NCI-H1694 treated with DMSO at 0.1 percent for 48 hours (cell line): ENCODE data around the gene CIB2.
A peak's percentile ranks its signal among the peaks of the same experiment; 100 is the strongest.

Experiments
- DNase-seq: peaks from one replicate; lab custom pipeline; 2025; lab: John Stamatoyannopoulos, UW

Gene CIB2

GRCh38 chr15:78149068-78149804 lies 18.0 kb upstream of the CIB2 start, which contains the start of gene IDH3A:
Gene IDH3A (plus strand): TSS chr15:78149362. CDS start chr15:78149404, 42 bp downstream.
- peak; percentile 91 for DNase-seq

- DNase-seq = no peak
Measured at GRCh38 chr15:78148392-78149067, 17.3 kb upstream of the CIB2 start.

GRCh38 chr15:78147566-78147965 lies 16.3 kb upstream of the CIB2 start:
- no peak for DNase-seq

DNA sequence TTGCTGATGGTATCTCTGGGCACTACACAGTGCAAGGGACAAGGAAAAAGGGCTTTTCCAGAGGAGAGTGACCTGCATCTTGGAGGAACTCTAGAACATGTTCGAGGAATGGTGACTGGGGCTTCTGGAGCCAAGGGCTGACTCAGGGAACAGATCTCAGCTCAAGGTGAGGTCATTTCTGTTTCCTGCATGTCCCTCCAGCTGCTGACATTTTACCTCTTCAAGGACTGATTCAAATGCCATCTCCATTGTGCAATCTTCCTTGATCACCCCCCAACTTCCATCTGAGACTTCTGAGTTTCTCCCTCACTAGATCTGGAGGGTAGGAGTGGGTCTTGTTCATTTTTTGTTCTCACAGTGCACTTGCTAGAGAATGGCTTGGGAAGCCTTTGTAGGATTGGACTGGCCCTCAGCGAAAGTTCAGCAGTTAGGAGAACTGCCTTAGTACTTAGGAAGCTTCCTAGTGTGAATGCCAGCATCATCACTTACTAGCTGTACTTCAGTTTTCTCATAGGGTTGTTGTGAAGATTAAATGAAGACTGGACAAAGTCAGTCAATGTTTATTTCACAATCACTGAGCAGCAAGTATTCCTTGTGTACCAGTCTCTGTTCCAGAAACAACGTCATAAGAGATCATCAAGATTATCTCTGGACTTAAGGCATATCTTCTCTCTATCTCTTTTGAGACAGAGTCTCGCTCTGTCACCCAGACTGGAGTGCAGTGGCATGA lies 15.3 kb upstream of the CIB2 start:
- no peak for DNase-seq

GRCh38 chr15:78142332-78142731 lies 11.1 kb upstream of the CIB2 start:
- no peak for DNase-seq

DNA sequence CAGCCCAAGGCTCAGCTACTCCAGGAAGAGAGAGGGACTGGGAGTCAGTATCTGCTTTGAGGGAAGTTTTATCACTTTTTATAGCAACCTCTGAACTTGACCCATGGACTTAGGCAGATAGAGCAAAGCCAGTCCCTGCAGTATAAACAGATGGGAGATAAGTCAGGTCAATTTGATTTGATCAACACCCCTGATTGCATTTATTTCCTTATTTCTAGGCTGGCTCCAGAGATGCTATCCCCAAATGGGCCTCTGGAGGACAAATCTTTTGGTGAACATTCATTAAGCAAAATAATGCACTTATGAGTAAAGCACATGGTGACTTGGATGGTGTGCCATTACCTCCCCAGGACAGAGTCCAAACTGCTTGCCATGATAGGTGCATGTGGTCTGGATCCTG lies 9.0 kb upstream of the CIB2 start:
- no peak for DNase-seq

GRCh38 chr15:78139578-78139977 lies 8.3 kb upstream of the CIB2 start:
- DNase-seq = no peak

- DNase-seq = no peak
Measured at GRCh38 chr15:78133801-78134200, 2.6 kb upstream of the CIB2 start.

DNA sequence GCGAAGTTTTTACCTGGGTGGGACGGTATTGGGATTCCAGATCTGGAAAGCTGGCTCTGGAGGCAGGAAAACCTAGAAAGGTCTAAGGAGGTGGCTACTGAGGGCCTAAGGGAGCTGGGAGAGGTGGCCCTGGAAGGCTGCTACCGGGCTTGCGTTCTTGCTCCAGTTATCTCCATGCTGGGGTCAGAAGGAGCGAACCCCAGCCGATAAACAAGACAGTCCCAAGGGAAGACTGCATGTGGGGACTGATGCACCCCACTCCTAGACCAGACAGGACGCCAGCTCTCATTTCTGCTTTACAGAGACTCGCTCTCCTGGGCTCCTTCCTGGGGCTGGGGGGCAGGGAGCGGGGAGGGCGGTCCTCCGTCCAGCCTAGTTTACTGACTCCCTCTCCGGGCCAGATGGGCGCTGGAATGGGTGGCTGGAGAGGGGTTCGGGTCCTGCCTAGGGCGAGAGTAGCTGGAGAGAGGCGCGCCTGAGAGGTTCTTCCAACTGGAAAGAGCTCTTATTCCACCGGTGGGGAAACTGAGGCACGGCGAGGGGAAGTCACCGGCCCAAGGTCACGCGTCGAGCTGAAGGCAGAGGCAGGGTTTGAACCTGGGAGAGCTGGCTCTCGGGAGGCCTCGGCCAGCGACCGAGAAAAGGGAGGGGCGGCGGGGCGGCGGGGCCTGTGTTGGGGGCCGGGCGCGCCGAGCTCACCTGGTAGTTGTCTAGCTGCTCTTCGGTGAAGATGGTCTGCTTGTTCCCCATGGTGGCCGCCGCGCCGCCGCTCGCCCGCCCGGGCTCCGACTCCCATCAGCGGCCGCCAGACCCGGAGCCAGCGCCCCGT lies 565 bp downstream of the CIB2 start:
- no peak for DNase-seq

GRCh38 chr15:78129751-78130287 lies 1.4 kb downstream of the CIB2 start:
- no peak for DNase-seq

DNA sequence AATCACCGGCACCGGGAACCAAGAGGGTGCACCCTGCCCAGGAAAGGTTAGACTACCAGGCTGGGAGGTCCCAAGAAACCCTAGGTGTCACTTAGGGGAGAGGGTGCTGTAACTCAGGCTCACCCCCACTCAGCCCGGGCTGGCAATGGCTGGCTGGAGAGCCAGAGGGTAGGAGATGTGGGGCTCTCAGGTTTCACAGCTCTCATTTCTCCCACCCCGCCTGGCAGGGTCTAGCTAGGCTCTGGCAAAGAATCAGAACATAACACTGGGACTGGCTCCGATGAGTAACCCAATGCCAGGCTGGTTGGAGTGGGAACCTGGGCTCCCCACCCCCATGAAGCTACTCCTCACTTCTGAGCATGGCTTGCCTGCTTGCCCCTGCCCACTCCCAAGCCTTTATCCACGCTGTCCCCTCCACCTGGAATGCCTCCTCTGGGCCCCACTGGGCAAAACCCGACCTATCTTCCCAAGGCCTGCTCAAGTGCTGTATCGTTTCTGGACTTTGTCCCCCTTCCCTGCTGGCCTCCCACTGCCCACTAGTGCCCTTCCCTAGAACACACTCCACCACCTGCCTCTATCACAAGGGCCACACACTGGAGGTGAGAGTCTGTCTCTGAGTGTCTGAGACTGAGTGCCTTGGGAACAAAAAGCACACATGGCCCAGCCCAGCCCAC lies 2.0 kb downstream of the CIB2 start:
- no peak for DNase-seq

DNA sequence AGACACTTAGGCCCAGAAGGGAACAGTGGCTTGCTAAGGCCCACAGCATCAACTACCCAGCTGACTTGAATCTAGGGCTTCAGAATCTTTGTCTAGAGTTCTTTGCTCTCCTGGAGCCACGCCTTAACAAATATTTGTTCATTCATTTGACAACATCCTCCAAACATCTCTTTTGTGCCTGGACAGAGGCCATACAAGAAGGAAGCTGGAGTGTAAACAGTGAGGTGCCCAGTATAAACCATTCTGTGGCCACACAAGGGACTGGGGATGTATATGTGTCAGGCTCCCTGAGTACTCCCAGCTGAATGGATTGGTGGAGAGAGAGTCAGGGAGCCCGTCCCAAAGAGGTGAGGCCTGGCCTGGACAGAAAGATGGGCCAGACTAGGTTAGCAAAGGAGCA lies 3.4 kb downstream of the CIB2 start:
- DNase-seq = no peak

GRCh38 chr15:78125267-78125666 lies 6.0 kb downstream of the CIB2 start:
- no peak for DNase-seq

DNA sequence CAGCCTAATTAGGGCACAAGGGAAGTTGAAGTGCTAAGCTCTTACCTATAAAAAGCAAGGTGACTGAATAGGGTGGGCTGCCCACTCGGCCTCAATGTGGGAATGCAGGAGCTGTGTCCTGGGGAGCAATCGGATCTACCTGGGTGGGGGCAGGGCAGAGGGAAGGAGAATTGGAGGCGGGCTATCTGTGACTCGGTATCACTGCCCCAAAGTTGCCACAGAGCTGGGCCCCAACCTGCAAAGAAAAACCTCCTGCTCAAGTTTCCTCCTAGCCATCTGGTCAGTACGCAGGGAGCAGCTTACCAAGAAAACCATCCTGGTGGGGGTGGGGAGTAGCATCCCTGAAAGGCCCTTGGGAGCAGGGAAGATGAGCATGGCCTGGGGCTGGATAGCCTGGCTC lies 10.7 kb downstream of the CIB2 start:
- no peak for DNase-seq

DNA sequence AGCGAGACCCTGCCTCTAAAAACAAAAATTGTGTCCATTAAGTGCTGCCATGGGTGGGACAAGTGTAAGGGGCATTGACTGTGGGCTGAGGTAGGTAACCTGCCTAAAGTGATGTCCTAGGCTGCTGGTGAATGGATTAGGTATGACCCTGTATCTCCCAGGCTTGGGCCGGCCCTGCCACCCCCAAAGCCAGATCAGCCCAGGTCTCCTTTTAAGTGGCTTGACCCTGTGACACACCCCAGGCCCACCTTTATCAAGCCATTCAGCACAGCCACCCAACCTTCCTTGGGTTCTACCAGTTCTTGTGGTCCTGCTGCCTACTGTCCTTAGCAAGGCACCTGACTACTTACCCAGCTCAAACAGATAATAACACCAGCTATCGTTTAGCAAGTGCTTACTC lies 18.7 kb downstream of the CIB2 start:
- DNase-seq = no peak

DNA sequence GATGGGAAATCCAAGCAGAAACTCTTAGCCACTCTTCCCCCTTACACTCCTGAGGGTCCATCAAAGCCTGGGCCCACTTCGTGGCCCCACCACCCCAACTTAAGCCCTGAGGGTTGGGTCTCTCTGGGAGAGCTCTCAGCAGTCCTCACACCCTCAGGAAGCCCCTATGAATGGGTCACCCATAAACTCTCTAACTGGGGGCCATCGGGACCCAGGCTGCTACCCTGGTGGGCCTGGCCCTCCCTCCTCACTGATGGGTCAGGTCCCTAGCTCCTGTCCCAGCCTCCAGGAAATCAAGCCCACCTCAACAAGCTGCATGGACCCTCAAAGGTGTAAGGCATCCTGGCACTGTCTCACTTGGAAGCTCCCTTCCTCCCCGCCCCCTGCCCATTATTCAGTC lies 19.5 kb downstream of the CIB2 start:
- no peak for DNase-seq

- DNase-seq = no peak
Measured at GRCh38 chr15:78110916-78111475, 20.2 kb downstream of the CIB2 start.

- no peak for DNase-seq
Measured at GRCh38 chr15:78110096-78110495, 21.1 kb downstream of the CIB2 start.

DNA sequence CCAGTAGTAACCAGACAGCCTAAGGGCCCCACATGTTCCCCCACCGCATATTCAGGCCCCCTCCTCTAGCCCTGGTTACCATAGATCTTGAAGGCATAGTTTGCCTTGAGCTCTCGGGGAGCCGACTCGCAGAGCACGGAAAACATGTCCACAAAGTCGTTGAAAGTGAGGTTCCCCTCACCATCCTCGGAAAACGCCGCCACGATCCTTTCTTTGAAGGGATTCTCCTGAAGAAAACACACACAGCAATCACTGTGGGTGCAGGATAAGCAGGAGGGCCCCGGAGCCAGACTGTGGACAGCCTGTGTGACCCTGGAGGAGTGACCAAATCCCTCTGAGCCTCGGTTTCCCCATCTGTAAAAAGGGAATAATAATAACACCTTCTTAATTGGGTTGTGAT lies 22.1 kb downstream of the CIB2 start:
- no peak for DNase-seq

GRCh38 chr15:78108300-78109084 lies 22.8 kb downstream of the CIB2 start:
- DNase-seq = peak; percentile 43
